H1 (cell line): ENCODE measurements around the gene DAAM1. TPM values are rescaled to one million over a fixed set of nuclear protein-coding genes. Genes with fewer than 3 reads are reported as not detected.

Source experiments
- CTCF ChIA-PET: fragments of 300-600 bp; sonication (Branson Sonifier 250); formaldehyde crosslinking; loops from one replicate; lab custom pipeline; 2021; ENCODE audit not compliant: partially characterized antibody; lab: Charles Lee
- POLR2A ChIA-PET: fragments of 300-600 bp; sonication (Branson Sonifier 250); formaldehyde crosslinking; loops from one replicate; lab custom pipeline; 2021; ENCODE audit warnings: inconsistent platforms; ENCODE audit not compliant: partially characterized antibody; lab: Charles Lee
- DNase-seq, 2 experiments: peaks; one replicate each; pipeline versions ENCODE4 v3.0.0 to v3.0.0-alpha.2; 2010 to 2022; ENCODE audit warnings: low spot score in 2 of 2, low read depth in 1 of 2, mixed read lengths in 1 of 2
- FAIRE-seq: peaks from 2 replicates; lab custom pipeline; 2011; peaks lifted over from hg19 to GRCh38; lab: Jason Lieb, UNC
- H2AFZ ChIP-seq: 2 replicates; pipeline ENCODE4 v1.8.1; 2012; ENCODE audit warnings: low read length, inconsistent platforms
- H2AK5ac ChIP-seq: 2 replicates; pipeline ENCODE4 v1.6.1; 2013; ENCODE audit warnings: low read depth, low read length
- H2BK120ac ChIP-seq: replicated peaks from 2 replicates; pipeline ENCODE3; 2013; ENCODE audit warnings: low read depth, low read length, inconsistent platforms
- H2BK12ac ChIP-seq: 2 replicates; pipeline ENCODE4 v1.6.1; 2013; ENCODE audit warnings: low read depth, low read length
- H2BK15ac ChIP-seq: 2 replicates; pipeline ENCODE4 v1.6.1; 2013; ENCODE audit warnings: low read length
- H2BK20ac ChIP-seq: 2 replicates; pipeline ENCODE4 v1.6.1; 2013; ENCODE audit warnings: low read length
- H2BK5ac ChIP-seq: 2 replicates; pipeline ENCODE4 v1.6.1; 2013; ENCODE audit warnings: low read depth, low read length
- H3K14ac ChIP-seq: 2 replicates; pipeline ENCODE4 v1.6.1; 2013; ENCODE audit warnings: inconsistent platforms; ENCODE audit not compliant: insufficient read length
- H3K18ac ChIP-seq: 2 replicates; pipeline ENCODE4 v1.6.1; 2013; ENCODE audit warnings: low read length; ENCODE audit errors: extremely low read depth
- H3K23ac ChIP-seq: 2 replicates; pipeline ENCODE4 v1.6.1; 2013; ENCODE audit warnings: inconsistent platforms; ENCODE audit not compliant: insufficient read length
- H3K23me2 ChIP-seq: 2 replicates; pipeline ENCODE4 v1.6.1; 2013; ENCODE audit warnings: low read depth, low read length
- H3K27ac ChIP-seq: 2 replicates; pipeline ENCODE4 v1.6.1; 2011; ENCODE audit warnings: low read depth, low read length, inconsistent platforms
- H3K27me3 ChIP-seq, 4 experiments: replicated peaks in 1 of 4; 1 replicate in 1 of 4; 2 replicates in 3 of 4; pipeline versions ENCODE4 v1.6.1 to v1.8.1; 2011 to 2013; ENCODE audit warnings: low read length in 3 of 4, mild to moderate bottlenecking in 3 of 4, inconsistent platforms in 2 of 4, mixed read lengths in 2 of 4, moderate library complexity in 1 of 4; ENCODE audit not compliant: control insufficient read depth in 3 of 4, insufficient read depth in 3 of 4; ENCODE audit errors: extremely low read depth in 1 of 4
- H3K36me3 ChIP-seq, 4 experiments: 2 replicates each; pipeline versions ENCODE4 v1.6.1 to v1.8.1; 2011 to 2013; ENCODE audit warnings: mild to moderate bottlenecking in 4 of 4, low read length in 3 of 4, moderate library complexity in 2 of 4, control low read depth in 1 of 4, inconsistent platforms in 1 of 4; ENCODE audit not compliant: insufficient read depth in 4 of 4, control insufficient read depth in 2 of 4
- H3K4ac ChIP-seq: replicated peaks from 2 replicates; pipeline ENCODE3; 2013; ENCODE audit warnings: low read length, low read depth, mixed read lengths, inconsistent platforms; ENCODE audit not compliant: insufficient read length
- H3K4me1 ChIP-seq, 4 experiments: replicated peaks in 1 of 4; 1 replicate in 1 of 4; 2 replicates in 3 of 4; pipeline versions ENCODE4 v1.6.1 to v1.8.1; 2011 to 2013; ENCODE audit warnings: low read length in 3 of 4, inconsistent platforms in 2 of 4, mixed read lengths in 1 of 4; ENCODE audit not compliant: insufficient read depth in 4 of 4, control insufficient read depth in 3 of 4
- H3K4me2 ChIP-seq, 2 experiments: 2 replicates each; pipeline versions ENCODE4 v1.6.1 to v1.8.1; 2011 to 2013; ENCODE audit warnings: low read depth in 2 of 2, low read length in 2 of 2, control low read depth in 1 of 2, inconsistent platforms in 1 of 2, mild to moderate bottlenecking in 1 of 2; ENCODE audit not compliant: insufficient read depth in 1 of 2
- H3K4me3 ChIP-seq, 4 experiments: fragments of 200-600, 300-600 bp in 1 of 4; sonication (generic), shearing (Covaris generic), sonication (Bioruptor Twin) in 1 of 4; 2 replicates each; pipeline versions ENCODE4 v1.5.1 to v1.8.1; 2011 to 2016; ENCODE audit warnings: low read length in 4 of 4, low read depth in 3 of 4, control low read depth in 2 of 4, inconsistent platforms in 2 of 4, mild to moderate bottlenecking in 2 of 4, mixed read lengths in 1 of 4, moderate library complexity in 1 of 4; ENCODE audit not compliant: insufficient read depth in 2 of 4; ENCODE audit errors: extremely low read depth in 1 of 4
- H3K56ac ChIP-seq: replicated peaks from 2 replicates; pipeline ENCODE3; 2013; ENCODE audit warnings: low read depth, mild to moderate bottlenecking, mixed read lengths, low read length, inconsistent platforms; ENCODE audit not compliant: insufficient read length
- H3K79me1 ChIP-seq: 2 replicates; pipeline ENCODE4 v1.6.1; 2013; ENCODE audit warnings: low read depth, low read length, control low read depth
- H3K79me2 ChIP-seq, 2 experiments: 2 replicates each; pipeline versions ENCODE4 v1.6.1 to v1.8.1; 2012 to 2013; ENCODE audit warnings: low read length in 2 of 2, mild to moderate bottlenecking in 2 of 2, inconsistent platforms in 1 of 2; ENCODE audit not compliant: insufficient read depth in 2 of 2, control insufficient read depth in 1 of 2
- H3K9ac ChIP-seq, 4 experiments: replicated peaks in 1 of 4; 1 replicate in 1 of 4; 2 replicates in 3 of 4; pipeline versions ENCODE4 v1.6.1 to v1.8.1; 2011 to 2013; ENCODE audit warnings: low read depth in 3 of 4, low read length in 3 of 4, control low read depth in 2 of 4, mild to moderate bottlenecking in 2 of 4, moderate library complexity in 2 of 4, inconsistent platforms in 1 of 4; ENCODE audit errors: extremely low read depth in 1 of 4
- H3K9me3 ChIP-seq, 2 experiments: 2 replicates each; pipeline versions ENCODE4 v1.6.1 to v1.8.1; 2012 to 2013; ENCODE audit warnings: mild to moderate bottlenecking in 2 of 2, moderate library complexity in 2 of 2, control low read depth in 1 of 2, inconsistent platforms in 1 of 2, low read depth in 1 of 2, low read length in 1 of 2, mixed read lengths in 1 of 2; ENCODE audit not compliant: insufficient read depth in 2 of 2
- H4K20me1 ChIP-seq, 2 experiments: replicated peaks in 1 of 2; 2 replicates each; pipeline versions ENCODE3 to v1.8.1; 2011 to 2013; ENCODE audit warnings: inconsistent platforms in 2 of 2, low read length in 2 of 2, mild to moderate bottlenecking in 1 of 2; ENCODE audit not compliant: insufficient read depth in 2 of 2, control insufficient read depth in 1 of 2
- H4K5ac ChIP-seq: 2 replicates; pipeline ENCODE4 v1.6.1; 2013; ENCODE audit warnings: low read length, low read depth, mixed read lengths, inconsistent platforms; ENCODE audit not compliant: insufficient read length
- H4K8ac ChIP-seq: 2 replicates; pipeline ENCODE4 v1.8.0; 2013; ENCODE audit warnings: mild to moderate bottlenecking, moderate library complexity, low read length, inconsistent platforms; ENCODE audit not compliant: insufficient read depth; ENCODE audit errors: extremely low read depth
- H4K91ac ChIP-seq: replicated peaks from 2 replicates; pipeline ENCODE3; 2013; ENCODE audit warnings: low read length, mixed read lengths, inconsistent platforms; ENCODE audit not compliant: insufficient read length
- CREB1 ChIP-seq: IDR thresholded peaks from 2 replicates; pipeline ENCODE4 v1.6.1; 2012; ENCODE audit warnings: inconsistent platforms
- HDAC6 ChIP-seq: IDR thresholded peaks from one replicate; pipeline ENCODE4 v1.7.1; 2012; ENCODE audit warnings: low read depth, mild to moderate bottlenecking, inconsistent platforms, low read length, moderate library complexity
- NANOG ChIP-seq: IDR thresholded peaks from 2 replicates; pipeline ENCODE4 v1.6.1; 2011; ENCODE audit warnings: low read length, low read depth, mild to moderate bottlenecking, inconsistent platforms; ENCODE audit not compliant: insufficient read depth, poor library complexity, severe bottlenecking
- NRF1 ChIP-seq: IDR thresholded peaks from 2 replicates; pipeline ENCODE4 v1.6.1; 2011; ENCODE audit warnings: mild to moderate bottlenecking, low read depth, low read length, improper control_type of control experiment
- RFX5 ChIP-seq: IDR thresholded peaks from 2 replicates; pipeline ENCODE4 v1.6.1; 2011; ENCODE audit warnings: low read depth, low read length, improper control_type of control experiment, borderline replicate concordance
- TBP ChIP-seq: IDR thresholded peaks from 2 replicates; pipeline ENCODE4 v1.6.1; 2011; ENCODE audit warnings: low read depth, low read length, improper control_type of control experiment
- TEAD4 ChIP-seq: IDR thresholded peaks from 2 replicates; pipeline ENCODE4 v1.6.1; 2012; ENCODE audit warnings: low read depth, low read length, inconsistent platforms, mixed read lengths
- ZNF274 ChIP-seq: IDR thresholded peaks from 2 replicates; pipeline ENCODE4 v1.7.0; 2012; ENCODE audit warnings: low read length, borderline replicate concordance; ENCODE audit errors: extremely low read depth
- WGBS, 2 experiments: shearing (Covaris generic) in 1 of 2; methylation state at CpG; one replicate each; pipeline versions ENCODE4 v1.1.6 to v1.1.7; 2013 to 2015; ENCODE audit warnings: low lambda C conversion rate in 2 of 2, mixed read lengths in 2 of 2, inconsistent platforms in 1 of 2, low coverage in 1 of 2, missing lambda C conversion rate in 1 of 2; ENCODE audit not compliant: insufficient replicate concordance in 2 of 2, insufficient coverage in 1 of 2, insufficient read length in 1 of 2; ENCODE audit errors: extremely low coverage in 1 of 2, missing lambda C conversion rate in 1 of 2; 5-methylcytosine and 5-hydroxymethylcytosine counted together
- polyA plus RNA-seq, 7 experiments: library from polyadenylated mRNA; depleted of rRNA in 3 of 7; stranded (reverse) in 5 of 7; unstranded in 2 of 7; fragments of >200 nt in 5 of 7; fragments of 200-250 nt in 2 of 7; gene quantifications; 1 replicate in 5 of 7; 2 replicates in 1 of 7; 4 replicates in 1 of 7; pipeline versions ENCODE4 v1.2.1 to v1.2.3, GENCODE V29; 2011 to 2013; ENCODE audit warnings: missing spikeins in 2 of 7, mixed read lengths in 2 of 7
- total RNA-seq: library from RNA; stranded (reverse); fragmentation: NEBNext Ultra II Directional; extraction: Animal tissue kit (Norgen Biotek cat#: 25700); gene quantifications from 2 replicates; pipeline ENCODE4 v1.2.1, GENCODE V29; 2021

Gene DAAM1
- total and polyA plus RNA-seq, 2 of the 8 experiments (the other 6 are each of a cell fraction or from before 2014, with no cell fraction given) = 5.0 to 44.9 TPM

DNA sequence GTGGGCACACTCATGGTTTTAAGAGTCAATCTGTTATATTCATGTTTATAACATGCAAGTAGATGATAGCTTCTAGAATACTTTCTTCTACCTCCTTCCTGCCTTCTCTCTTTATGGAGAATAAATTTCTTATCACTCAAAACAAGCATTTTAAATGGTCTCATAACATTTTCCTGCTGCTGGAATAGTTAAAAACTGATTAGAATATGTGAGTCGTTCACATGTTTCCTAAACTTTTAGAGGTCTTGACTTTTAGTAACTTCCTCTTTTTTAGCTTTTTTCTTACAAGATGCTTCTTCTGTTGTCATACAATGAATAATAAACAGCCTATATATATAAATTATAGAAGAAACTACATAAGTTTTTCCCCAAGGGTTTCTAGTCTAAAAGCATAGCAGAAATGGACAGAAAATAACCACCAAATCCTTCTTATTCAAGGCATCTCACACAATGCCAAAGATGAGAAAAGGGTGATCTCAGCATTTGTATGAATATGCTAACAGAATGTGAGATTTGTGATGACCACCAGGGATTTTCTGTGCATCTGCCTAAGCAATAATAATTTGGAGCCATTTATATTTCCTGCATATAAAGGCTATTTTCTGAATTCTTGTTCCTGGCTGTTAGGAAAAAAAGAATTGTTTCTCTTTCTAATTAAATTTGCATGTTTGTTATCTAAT is 127.8 kb downstream of the DAAM1 start:
- no peak overlapping the region for H2AK5ac ChIP-seq
- no peak overlapping the region for H4K91ac ChIP-seq
- H3K18ac ChIP-seq = no peak overlapping the region
- H3K4ac ChIP-seq = no peak overlapping the region
- no peak overlapping the region for H2BK5ac ChIP-seq
- H4K20me1 ChIP-seq = no peaks in the 10 kb centered on the region
- no peaks in the 10 kb centered on the region for H3K23me2 ChIP-seq
- no peak for TF ChIP-seq TBP
- no peak for TF ChIP-seq TEAD4
- TF ChIP-seq NANOG = no peak
- no peak for TF ChIP-seq RFX5
- no peak for TF ChIP-seq CREB1
- TF ChIP-seq HDAC6 = no peak
- no peak for TF ChIP-seq NRF1
- TF ChIP-seq ZNF274 = no peak
- H2BK120ac ChIP-seq = no peak overlapping the region
- DNase-seq (no peak), FAIRE-seq (no peak)
- no peak overlapping the region for H3K56ac ChIP-seq
- no peaks in the 10 kb centered on the region for H3K79me2 ChIP-seq
- CTCF ChIA-PET = interaction anchor here (0.5 to 1.8 kb wide), 4 partner anchors 9 to 177 kb away, joined by 3 to 9 read pairs (median 4); no protein-coding TSS in a partner anchor
- no peak overlapping the region for H3K4me3 ChIP-seq
- H3K79me1 ChIP-seq = no peaks in the 10 kb centered on the region
- POLR2A ChIA-PET = no interaction called here
- H3K9ac ChIP-seq = no peak overlapping the region
- no peak overlapping the region for H4K5ac ChIP-seq
- WGBS, 2 experiments = 100% methylated on average over 1 of the region's 1 CpG; no CpG with 5 or more reads in 1 of the 2 experiments
- no peak overlapping the region for H3K27ac ChIP-seq
- no peaks in the 10 kb centered on the region for H3K27me3 ChIP-seq
- no peaks in the 10 kb centered on the region for H3K9me3 ChIP-seq
- H3K23ac ChIP-seq = no peak overlapping the region
- H2BK12ac ChIP-seq = no peak overlapping the region
- H3K36me3 ChIP-seq = no peaks in the 10 kb centered on the region
- H3K4me1 ChIP-seq = peaks cover 0 to 2% (median 0%) of the 10 kb centered on the region in 4 experiments; a peak in 1 of 7 replicates
- no peak overlapping the region for H3K14ac ChIP-seq
- H2BK20ac ChIP-seq = no peak overlapping the region
- H3K4me2 ChIP-seq = no peak overlapping the region
- no peak overlapping the region for H2BK15ac ChIP-seq
- no peak overlapping the region for H2AFZ ChIP-seq
- no peak overlapping the region for H4K8ac ChIP-seq
